Keratinocyte (primary cell): ENCODE data around the gene BBS9. TPM values are rescaled to one million over a fixed set of nuclear protein-coding genes. Genes with fewer than 3 reads are reported as not detected.

ENCODE experiments used
- DNase-seq: peaks from one replicate; pipeline ENCODE4 v3.0.0-alpha.2; 2011; ENCODE audit warnings: low read depth, missing footprints, low spot score
- FAIRE-seq: peaks from 2 replicates; lab custom pipeline; 2011; peaks lifted over from hg19 to GRCh38; lab: Jason Lieb, UNC
- H2AFZ ChIP-seq: 2 replicates; pipeline ENCODE4 v1.6.0; 2012; ENCODE audit warnings: low read length, control low read depth, inconsistent platforms; ENCODE audit not compliant: control insufficient read depth
- H3K27ac ChIP-seq: 2 replicates; pipeline ENCODE4 v1.5.1; 2011; ENCODE audit warnings: low read length; ENCODE audit not compliant: control insufficient read depth, insufficient read depth
- H3K27me3 ChIP-seq: 3 replicates; pipeline ENCODE4 v1.6.0; 2011; ENCODE audit warnings: low read length; ENCODE audit not compliant: control insufficient read depth, insufficient read depth; ENCODE audit errors: extremely low read depth
- H3K36me3 ChIP-seq, 2 experiments: 2 replicates in 1 of 2; 3 replicates in 1 of 2; pipeline ENCODE4 v1.5.1; 2011; ENCODE audit warnings: low read length in 2 of 2, mild to moderate bottlenecking in 1 of 2; ENCODE audit not compliant: control insufficient read depth in 2 of 2, insufficient read depth in 2 of 2; ENCODE audit errors: extremely low read depth in 1 of 2
- H3K4me1 ChIP-seq: 3 replicates; pipeline ENCODE4 v1.5.1; 2011; ENCODE audit warnings: low read length; ENCODE audit not compliant: control insufficient read depth, insufficient read depth; ENCODE audit errors: extremely low read depth
- H3K4me2 ChIP-seq: 3 replicates; pipeline ENCODE4 v1.6.0; 2011; ENCODE audit warnings: low read depth, low read length; ENCODE audit not compliant: control insufficient read depth, insufficient read depth; ENCODE audit errors: extremely low read depth
- H3K4me3 ChIP-seq, 3 experiments: fragments of 200-600 bp in 1 of 3; sonication (generic) in 1 of 3; 2 replicates in 2 of 3; 3 replicates in 1 of 3; pipeline ENCODE4 v1.5.1; 2011 to 2016; ENCODE audit warnings: low read length in 3 of 3, mild to moderate bottlenecking in 3 of 3, control low read depth in 2 of 3, inconsistent platforms in 1 of 3, low read depth in 1 of 3, mixed read lengths in 1 of 3, mixed run types in 1 of 3, moderate library complexity in 1 of 3; ENCODE audit not compliant: control insufficient read depth in 2 of 3, insufficient read depth in 2 of 3; ENCODE audit errors: extremely low read depth in 1 of 3
- H3K79me2 ChIP-seq: 2 replicates; pipeline ENCODE4 v1.6.0; 2012; ENCODE audit warnings: low read length; ENCODE audit not compliant: control insufficient read depth, insufficient read depth
- H3K9ac ChIP-seq: 3 replicates; pipeline ENCODE4 v1.6.0; 2011; ENCODE audit warnings: low read length; ENCODE audit not compliant: control insufficient read depth, insufficient read depth; ENCODE audit errors: extremely low read depth
- H3K9me1 ChIP-seq: 3 replicates; pipeline ENCODE4 v1.6.0; 2011; ENCODE audit warnings: low read length; ENCODE audit not compliant: control insufficient read depth, insufficient read depth; ENCODE audit errors: extremely low read depth
- H3K9me3 ChIP-seq: 2 replicates; pipeline ENCODE4 v1.5.1; 2012; ENCODE audit warnings: low read depth, low read length; ENCODE audit not compliant: control insufficient read depth
- H4K20me1 ChIP-seq: 3 replicates; pipeline ENCODE4 v1.6.0; 2011; ENCODE audit warnings: low read length; ENCODE audit not compliant: control insufficient read depth, insufficient read depth; ENCODE audit errors: extremely low read depth
- EZH2 ChIP-seq: IDR thresholded peaks from one replicate; pipeline ENCODE4 v1.6.1; 2012; ENCODE audit warnings: inconsistent platforms, mild to moderate bottlenecking, low read length, moderate library complexity
- dilution Hi-C: fragments of 300-500 bp; cut with MboI; formaldehyde crosslinking; loops from one replicate; pipeline ENCODE4 v1.7.0; 2020; ENCODE audit warnings: low sequenced_read_pairs; ENCODE audit not compliant: extremely low pct_ligation_motif_present
- polyA plus RNA-seq, 5 experiments: library from polyadenylated mRNA; depleted of rRNA in 3 of 5; stranded (reverse) in 3 of 5; stranded (forward) in 1 of 5; unstranded in 1 of 5; fragments of >200 nt; gene quantifications; 1 replicate in 1 of 5; 2 replicates in 3 of 5; 3 replicates in 1 of 5; pipeline versions ENCODE4 v1.2.1 to v1.2.3, GENCODE V29; 2011 to 2012; ENCODE audit warnings: missing spikeins in 2 of 5, low read depth in 1 of 5, low replicate concordance in 1 of 5
- TF ChIP-seq, protein P1 (sequence below), 3 experiments: IDR thresholded peaks in 1 of 3; conservative IDR thresholded peaks in 1 of 3; optimal IDR thresholded peaks in 1 of 3; 2 replicates in 2 of 3; 3 replicates in 1 of 3; pipeline versions ENCODE3 to v1.5.1; 2011; ENCODE audit warnings: low read length in 3 of 3, mild to moderate bottlenecking in 3 of 3, moderate library complexity in 2 of 3, control low read depth in 1 of 3, inconsistent platforms in 1 of 3; ENCODE audit not compliant: insufficient read depth in 2 of 3; ENCODE audit errors: extremely low read depth in 1 of 3

Gene BBS9
- polyA plus RNA-seq, 1 donor (not counting 4 experiments of a cell fraction or from before 2014, with no cell fraction given) = 7.6 TPM

DNA sequence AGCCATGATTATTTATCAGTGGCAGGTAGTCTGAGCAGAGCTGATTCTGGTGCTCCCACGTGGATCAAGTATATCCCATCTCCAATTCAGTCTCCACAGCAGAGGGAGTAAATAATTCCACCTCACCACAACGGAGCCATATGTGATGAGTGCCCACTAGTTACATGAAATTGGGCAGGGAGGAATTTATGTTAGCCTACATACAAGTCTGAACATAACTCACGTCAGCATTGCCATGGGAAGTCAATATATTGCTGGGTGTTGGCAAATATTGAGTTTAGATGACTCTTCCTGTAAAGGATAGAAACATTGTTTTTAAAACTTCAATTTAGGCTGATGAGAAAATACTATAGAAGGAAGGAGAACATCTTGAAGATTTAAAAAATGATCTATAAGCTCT, 507.0 kb downstream of the BBS9 start:
- Histone ChIP-seq H3K4me1 (peaks cover 4% of the 10 kb centered on the region), H3K27me3 (no peaks in the 10 kb centered on the region), H3K4me2 (no peak overlapping the region), H3K4me3 (no peak overlapping the region), H3K36me3 (no peaks in the 10 kb centered on the region), H3K79me2 (no peaks in the 10 kb centered on the region), H3K27ac (no peak overlapping the region), H4K20me1 (no peaks in the 10 kb centered on the region), H2AFZ (peak overlapping the region; percentile 39), H3K9ac (no peak overlapping the region), H3K9me1 (no peaks in the 10 kb centered on the region), H3K9me3 (no peaks in the 10 kb centered on the region)
- dilution Hi-C loops = no loop called here
- FAIRE-seq = peak; percentile 53
- TF ChIP-seq EZH2 = no peak
- TF ChIP-seq, protein P1, sequence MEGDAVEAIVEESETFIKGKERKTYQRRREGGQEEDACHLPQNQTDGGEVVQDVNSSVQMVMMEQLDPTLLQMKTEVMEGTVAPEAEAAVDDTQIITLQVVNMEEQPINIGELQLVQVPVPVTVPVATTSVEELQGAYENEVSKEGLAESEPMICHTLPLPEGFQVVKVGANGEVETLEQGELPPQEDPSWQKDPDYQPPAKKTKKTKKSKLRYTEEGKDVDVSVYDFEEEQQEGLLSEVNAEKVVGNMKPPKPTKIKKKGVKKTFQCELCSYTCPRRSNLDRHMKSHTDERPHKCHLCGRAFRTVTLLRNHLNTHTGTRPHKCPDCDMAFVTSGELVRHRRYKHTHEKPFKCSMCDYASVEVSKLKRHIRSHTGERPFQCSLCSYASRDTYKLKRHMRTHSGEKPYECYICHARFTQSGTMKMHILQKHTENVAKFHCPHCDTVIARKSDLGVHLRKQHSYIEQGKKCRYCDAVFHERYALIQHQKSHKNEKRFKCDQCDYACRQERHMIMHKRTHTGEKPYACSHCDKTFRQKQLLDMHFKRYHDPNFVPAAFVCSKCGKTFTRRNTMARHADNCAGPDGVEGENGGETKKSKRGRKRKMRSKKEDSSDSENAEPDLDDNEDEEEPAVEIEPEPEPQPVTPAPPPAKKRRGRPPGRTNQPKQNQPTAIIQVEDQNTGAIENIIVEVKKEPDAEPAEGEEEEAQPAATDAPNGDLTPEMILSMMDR (optimal IDR thresholded peaks at IDR 0.05 in 1 of 3, IDR thresholded peaks at IDR 0.05 in 1 of 3, conservative IDR thresholded peaks at IDR 0.05 in 1 of 3; ENCODE audit: extremely low read depth in 1 of 3, insufficient read depth in 2 of 3, low read length in 3 of 3) = no peak
- DNase-seq = no peak

DNA sequence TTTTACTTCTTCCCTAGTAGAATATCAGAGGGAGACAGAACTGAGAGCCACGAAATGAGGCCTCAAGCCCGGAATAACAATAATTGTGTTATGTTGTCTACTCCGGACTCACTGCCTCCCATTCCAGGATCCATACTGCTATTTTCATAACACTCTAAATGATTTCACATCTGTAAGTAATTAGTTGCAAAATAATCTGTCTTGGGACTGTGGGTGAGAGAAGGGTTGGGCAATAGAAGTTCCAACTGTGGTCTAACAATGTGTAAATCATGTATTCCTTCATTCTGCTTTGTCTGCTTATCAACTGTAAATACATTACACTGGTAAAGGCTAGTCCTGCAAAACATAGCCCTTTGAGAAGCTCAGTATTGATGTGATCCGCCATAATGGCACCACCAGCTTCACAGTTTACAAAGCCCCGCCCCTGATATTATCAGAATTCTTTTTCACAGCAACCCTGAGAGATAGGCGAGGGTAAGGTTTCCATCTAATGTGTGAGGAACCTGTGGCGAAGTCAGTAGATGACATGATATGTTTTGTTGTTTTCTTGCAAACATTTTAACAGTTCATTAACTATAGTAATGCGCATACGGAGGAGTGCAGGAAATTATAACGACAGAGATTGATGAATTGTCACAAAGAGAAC, 510.3 kb downstream of the BBS9 start:
- H3K27ac ChIP-seq = no peak overlapping the region
- no peak overlapping the region for H3K4me3 ChIP-seq
- H3K4me1 ChIP-seq = peaks cover 4% of the 10 kb centered on the region
- H2AFZ ChIP-seq = no peak overlapping the region
- H3K27me3 ChIP-seq = no peaks in the 10 kb centered on the region
- no peak overlapping the region for H3K4me2 ChIP-seq
- no peaks in the 10 kb centered on the region for H3K36me3 ChIP-seq
- FAIRE-seq (no peak), DNase-seq (no peak)
- no peak overlapping the region for H3K9ac ChIP-seq
- dilution Hi-C loops = no loop called here
- H3K9me3 ChIP-seq = no peaks in the 10 kb centered on the region
- no peaks in the 10 kb centered on the region for H3K79me2 ChIP-seq
- H3K9me1 ChIP-seq = no peaks in the 10 kb centered on the region
- no peaks in the 10 kb centered on the region for H4K20me1 ChIP-seq
- TF ChIP-seq, protein P1 (optimal IDR thresholded peaks at IDR 0.05 in 1 of 3, IDR thresholded peaks at IDR 0.05 in 1 of 3, conservative IDR thresholded peaks at IDR 0.05 in 1 of 3; ENCODE audit: extremely low read depth in 1 of 3, insufficient read depth in 2 of 3, low read length in 3 of 3) = no peak
- no peak for TF ChIP-seq EZH2
